ENCODE measurements around the gene PDIA3. TPM values are rescaled to one million over a fixed set of nuclear protein-coding genes. Genes with fewer than 3 reads are reported as not detected.

PDIA3 gene
- polyA plus RNA-seq, 3 donors: 101 to 305 (median 195) TPM

DNA sequence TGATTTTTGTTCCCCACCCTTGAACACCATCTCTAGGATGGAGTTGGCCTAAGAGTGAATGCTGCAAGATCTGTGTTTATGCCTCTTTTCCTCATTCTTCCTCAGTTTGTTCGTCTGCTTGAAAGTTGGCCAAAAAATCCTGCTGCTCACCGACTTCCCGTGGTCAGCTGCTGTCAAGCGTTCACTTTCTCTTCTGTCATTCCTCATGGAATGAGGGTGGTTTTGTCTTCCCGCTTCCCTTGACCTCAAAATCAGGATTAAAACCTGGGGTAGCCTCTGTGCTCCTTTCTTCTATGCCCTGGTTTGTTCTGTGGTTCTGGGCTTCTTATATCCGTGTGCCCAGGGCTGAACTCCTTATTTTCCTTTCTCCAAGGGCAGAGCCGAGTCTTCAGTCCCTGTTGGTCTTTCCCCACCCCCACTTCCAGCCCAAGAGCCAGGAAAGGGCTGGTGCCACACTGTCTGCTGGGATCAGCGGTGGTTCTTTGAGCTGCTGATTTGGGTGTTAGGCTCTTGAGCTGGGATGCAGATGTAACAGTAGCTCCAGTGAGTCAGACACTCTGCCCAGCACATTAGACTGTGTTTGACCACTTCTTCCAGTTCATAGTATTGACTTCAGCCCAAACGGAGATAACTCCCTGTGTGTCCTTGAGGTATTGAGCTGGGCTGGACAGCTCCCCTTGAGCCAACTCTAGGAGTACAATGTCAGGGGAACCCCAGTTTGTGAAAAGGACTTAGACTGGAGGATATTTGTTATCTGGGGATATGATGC, 48.2 kb downstream of the PDIA3 start:
- Histone ChIP-seq H3K9ac (ENCODE audit: insufficient read depth, low read length, poor library complexity, severe bottlenecking) (no peak overlapping the region), H3K4me3 (replicated peaks in 1 of 3; ENCODE audit: low read depth in 2 of 3, low read length in 3 of 3) (peak overlapping the region in 1 of 3 experiments; percentile 100), H2AFZ (ENCODE audit: insufficient read depth, low read depth, low read length, poor library complexity, severe bottlenecking) (no peak overlapping the region), H3K4me2 (replicated peaks; ENCODE audit: extremely low read depth, low read length, poor library complexity, severe bottlenecking) (peak overlapping the region; percentile 95), H3K27ac (ENCODE audit: low read depth in 1 of 2, low read length in 2 of 2) (peak overlapping the region; percentile 23 to 100), H4K20me1 (ENCODE audit: insufficient read depth, low read length) (peaks cover 39% of the 10 kb centered on the region), H3K4me1 (ENCODE audit: control insufficient read depth in 1 of 2, insufficient read depth in 2 of 2, low read length in 2 of 2) (peaks cover 21 to 41% of the 10 kb centered on the region in 2 donors), H3K9me3 (replicated peaks in 1 of 2; ENCODE audit: control insufficient read depth in 1 of 2, insufficient read depth in 1 of 2, low read length in 2 of 2) (no peaks in the 10 kb centered on the region), H3K79me2 (ENCODE audit: insufficient read depth, low read length) (peaks cover 40% of the 10 kb centered on the region), H3K36me3 (replicated peaks in 1 of 2; ENCODE audit: control insufficient read depth in 1 of 2, insufficient read depth in 2 of 2, low read length in 2 of 2) (peaks cover 34 to 52% of the 10 kb centered on the region in 2 donors), H3K27me3 (ENCODE audit: control insufficient read depth in 2 of 2, insufficient read depth in 2 of 2, low read length in 2 of 2) (no peaks in the 10 kb centered on the region)
- intact Hi-C loops (cut with micrococcal nuclease): loop anchor here (5.0 kb wide), 2 partner anchors 33 to 47 kb away; partner anchors contain the start of genes WDR76 (in 2 of the 2) and PDIA3 (in 1 of the 2)
- Mint-ChIP-seq H3K27me3 (ENCODE audit: low read depth in 3 of 3) (peaks cover 0 to 1% (median 0%) of the 10 kb centered on the region in 3 donors), H3K4me3 (no peak overlapping the region), H3K9me3 (no peaks in the 10 kb centered on the region), H3K36me3 (peaks cover 49 to 52% of the 10 kb centered on the region in 2 donors), H3K4me1 (peaks cover 53% of the 10 kb centered on the region), H3K27ac (peak overlapping the region in 6 of 7 donors; percentile 90 to 100 (median 99))
- WGBS (ENCODE audit: insufficient coverage): 100% methylated on average over 3 of the region's 9 CpGs
- TF ChIP-seq, protein P1, sequence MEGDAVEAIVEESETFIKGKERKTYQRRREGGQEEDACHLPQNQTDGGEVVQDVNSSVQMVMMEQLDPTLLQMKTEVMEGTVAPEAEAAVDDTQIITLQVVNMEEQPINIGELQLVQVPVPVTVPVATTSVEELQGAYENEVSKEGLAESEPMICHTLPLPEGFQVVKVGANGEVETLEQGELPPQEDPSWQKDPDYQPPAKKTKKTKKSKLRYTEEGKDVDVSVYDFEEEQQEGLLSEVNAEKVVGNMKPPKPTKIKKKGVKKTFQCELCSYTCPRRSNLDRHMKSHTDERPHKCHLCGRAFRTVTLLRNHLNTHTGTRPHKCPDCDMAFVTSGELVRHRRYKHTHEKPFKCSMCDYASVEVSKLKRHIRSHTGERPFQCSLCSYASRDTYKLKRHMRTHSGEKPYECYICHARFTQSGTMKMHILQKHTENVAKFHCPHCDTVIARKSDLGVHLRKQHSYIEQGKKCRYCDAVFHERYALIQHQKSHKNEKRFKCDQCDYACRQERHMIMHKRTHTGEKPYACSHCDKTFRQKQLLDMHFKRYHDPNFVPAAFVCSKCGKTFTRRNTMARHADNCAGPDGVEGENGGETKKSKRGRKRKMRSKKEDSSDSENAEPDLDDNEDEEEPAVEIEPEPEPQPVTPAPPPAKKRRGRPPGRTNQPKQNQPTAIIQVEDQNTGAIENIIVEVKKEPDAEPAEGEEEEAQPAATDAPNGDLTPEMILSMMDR (IDR thresholded peaks at IDR 0.05): no peak
- no peak for DNase-seq

DNA sequence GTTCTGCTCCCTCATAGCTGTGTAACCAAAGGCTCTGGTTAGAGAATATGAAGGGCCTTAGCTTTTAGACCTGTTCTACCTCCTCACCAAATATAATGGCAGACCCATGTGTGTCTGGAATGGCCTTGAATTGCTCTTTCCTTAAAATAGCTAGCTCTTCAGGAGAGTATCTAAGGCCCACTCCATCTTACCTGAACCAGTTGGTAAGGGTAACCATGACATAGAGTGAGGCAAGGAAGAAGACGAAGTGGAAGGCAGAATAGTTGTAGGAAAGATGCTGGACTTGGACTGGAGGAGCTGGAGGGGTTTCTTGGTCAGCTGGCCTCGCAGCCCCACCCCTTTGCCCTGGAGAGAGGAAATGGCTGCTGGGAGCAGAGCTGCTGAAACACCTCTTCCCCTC, 49.0 kb downstream of the PDIA3 start:
- Histone ChIP-seq H3K27ac (ENCODE audit: low read depth in 1 of 2, low read length in 2 of 2) (peak overlapping the region in 1 of 2 donors; percentile 100), H3K4me1 (ENCODE audit: control insufficient read depth in 1 of 2, insufficient read depth in 2 of 2, low read length in 2 of 2) (peaks cover 27 to 48% of the 10 kb centered on the region in 2 donors), H3K4me2 (replicated peaks; ENCODE audit: extremely low read depth, low read length, poor library complexity, severe bottlenecking) (no peak overlapping the region), H3K27me3 (ENCODE audit: control insufficient read depth in 2 of 2, insufficient read depth in 2 of 2, low read length in 2 of 2) (no peaks in the 10 kb centered on the region), H2AFZ (ENCODE audit: insufficient read depth, low read depth, low read length, poor library complexity, severe bottlenecking) (no peak overlapping the region), H4K20me1 (ENCODE audit: insufficient read depth, low read length) (peaks cover 39% of the 10 kb centered on the region), H3K36me3 (replicated peaks in 1 of 2; ENCODE audit: control insufficient read depth in 1 of 2, insufficient read depth in 2 of 2, low read length in 2 of 2) (peaks cover 38 to 56% of the 10 kb centered on the region in 2 donors), H3K79me2 (ENCODE audit: insufficient read depth, low read length) (peaks cover 40% of the 10 kb centered on the region), H3K9ac (ENCODE audit: insufficient read depth, low read length, poor library complexity, severe bottlenecking) (no peak overlapping the region), H3K9me3 (replicated peaks in 1 of 2; ENCODE audit: control insufficient read depth in 1 of 2, insufficient read depth in 1 of 2, low read length in 2 of 2) (no peaks in the 10 kb centered on the region), H3K4me3 (replicated peaks in 1 of 3; ENCODE audit: low read depth in 2 of 3, low read length in 3 of 3) (no peak overlapping the region)
- intact Hi-C loops (cut with micrococcal nuclease): no loop called here
- no CpG with 5 or more reads among the region's 2 CpGs for WGBS (ENCODE audit: insufficient coverage)
- Mint-ChIP-seq H3K9me3 (no peaks in the 10 kb centered on the region), H3K36me3 (peaks cover 54 to 55% of the 10 kb centered on the region in 2 donors), H3K4me1 (peaks cover 59% of the 10 kb centered on the region), H3K27ac (peak overlapping the region in 4 of 7 donors; percentile 15 to 76 (median 26)), H3K4me3 (no peak overlapping the region), H3K27me3 (ENCODE audit: low read depth in 3 of 3) (peaks cover 0 to 1% (median 0%) of the 10 kb centered on the region in 3 donors)
- TF ChIP-seq, protein P1 (IDR thresholded peaks at IDR 0.05): no peak
- DNase-seq: no peak
